ENCODE results near the gene ZNF341.

Gene ZNF341

GRCh38 chr20:33810885-33811775, 79.3 kb downstream of the ZNF341 start, which contains the start of gene CHMP4B:
Gene CHMP4B (plus strand): TSS chr20:33811348. CDS start chr20:33811469, 121 bp downstream.
- Mint-ChIP-seq H3K4me1 (peaks cover 27% of the 10 kb centered on the region), H3K27me3 (ENCODE audit: low read depth, poor library complexity) (peaks cover 7% of the 10 kb centered on the region), H3K9me3 (no peaks in the 10 kb centered on the region), H3K36me3 (ENCODE audit: low read depth) (peaks cover 5% of the 10 kb centered on the region), H3K4me3 (peak within 1 kb of the TSS; percentile 99), H3K27ac (peak within 1 kb of the TSS; percentile 94)
- TF ChIP-seq CTCF (IDR thresholded peaks at IDR 0.05) = no peak
- DNase-seq = peak; percentile 97

DNA sequence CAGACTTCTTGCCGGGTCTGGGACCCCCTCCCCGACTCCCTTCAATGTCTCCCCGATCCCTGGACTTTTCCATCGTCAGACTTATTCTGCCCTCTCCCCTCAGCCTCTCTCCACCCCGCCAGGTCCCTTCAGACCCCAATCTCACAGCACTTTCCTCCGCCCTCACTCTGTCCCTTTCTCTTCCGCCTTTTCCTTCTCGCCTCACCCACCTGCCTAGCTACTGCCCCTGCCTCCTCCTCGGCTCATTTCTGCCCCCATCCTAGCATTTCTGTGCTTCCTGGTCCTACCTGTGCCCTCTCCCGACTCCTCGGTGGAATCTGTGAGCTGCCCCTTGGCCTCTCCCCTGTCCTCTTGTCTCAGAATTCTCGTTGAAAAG, 80.0 kb downstream of the ZNF341 start:
- peaks cover 27% of the 10 kb centered on the region for H3K4me1 Mint-ChIP-seq
- H3K9me3 Mint-ChIP-seq = no peaks in the 10 kb centered on the region
- no peak for TF ChIP-seq CTCF (IDR thresholded peaks at IDR 0.05)
- peaks cover 2% of the 10 kb centered on the region for H3K27me3 Mint-ChIP-seq (ENCODE audit: low read depth, poor library complexity)
- H3K27ac Mint-ChIP-seq = peak overlapping the region; percentile 94
- no peak for DNase-seq
- peaks cover 5% of the 10 kb centered on the region for H3K36me3 Mint-ChIP-seq (ENCODE audit: low read depth)
- peak overlapping the region; percentile 99 for H3K4me3 Mint-ChIP-seq

- DNase-seq = no peak
- Mint-ChIP-seq H3K9me3 (no peaks in the 10 kb centered on the region), H3K27ac (peak overlapping the region; percentile 94), H3K4me3 (peak overlapping the region; percentile 99), H3K27me3 (ENCODE audit: low read depth, poor library complexity) (peaks cover 2% of the 10 kb centered on the region), H3K36me3 (ENCODE audit: low read depth) (peaks cover 5% of the 10 kb centered on the region), H3K4me1 (peaks cover 28% of the 10 kb centered on the region)
- TF ChIP-seq CTCF (IDR thresholded peaks at IDR 0.05) = no peak
Measured at GRCh38 chr20:33812152-33812849, 80.5 kb downstream of the ZNF341 start.

GRCh38 chr20:33812908-33813462, 81.2 kb downstream of the ZNF341 start:
- peak overlapping the region; percentile 17 for H3K27ac Mint-ChIP-seq

GRCh38 chr20:33814238-33814712, 82.5 kb downstream of the ZNF341 start:
- peaks cover 2% of the 10 kb centered on the region for H3K27me3 Mint-ChIP-seq (ENCODE audit: low read depth, poor library complexity)
- peaks cover 45% of the 10 kb centered on the region for H3K4me1 Mint-ChIP-seq
- no peak overlapping the region for H3K4me3 Mint-ChIP-seq
- H3K27ac Mint-ChIP-seq = peak overlapping the region; percentile 66
- no peaks in the 10 kb centered on the region for H3K9me3 Mint-ChIP-seq
- peaks cover 5% of the 10 kb centered on the region for H3K36me3 Mint-ChIP-seq (ENCODE audit: low read depth)
- no peak for TF ChIP-seq CTCF (IDR thresholded peaks at IDR 0.05)
- no peak for DNase-seq

More at GRCh38 chr20:33812908-33813462, 81.2 kb downstream of the ZNF341 start:
- Mint-ChIP-seq H3K36me3 (ENCODE audit: low read depth) (peaks cover 5% of the 10 kb centered on the region), H3K4me3 (peak overlapping the region; percentile 99), H3K4me1 (peaks cover 35% of the 10 kb centered on the region), H3K27me3 (ENCODE audit: low read depth, poor library complexity) (peaks cover 2% of the 10 kb centered on the region), H3K9me3 (no peaks in the 10 kb centered on the region)
- no peak for TF ChIP-seq CTCF (IDR thresholded peaks at IDR 0.05)
- peak; percentile 32 for DNase-seq

Measured in nephron progenitor cell (in vitro differentiated cells).